Urinary bladder (tissue), 4 donors: ENCODE data around the gene PNMA5. TPM values are rescaled to one million over a fixed set of nuclear protein-coding genes. Genes with fewer than 3 reads are reported as not detected.
A peak's percentile ranks its signal among the peaks of the same experiment; 100 is the strongest.
"Not testable (repeated sequence)": the region's sequence is repeated elsewhere in the genome, so short reads cannot be mapped to it uniquely, and the experiment has no call there.

Source experiments
- DNase-seq: peaks from one replicate; pipeline ENCODE4 v3.0.0-alpha.2; 2015; ENCODE audit errors: extremely low spot score
- H3K27ac ChIP-seq: one replicate; pipeline ENCODE4 v1.5.1; 2013; ENCODE audit warnings: low read depth, mild to moderate bottlenecking, moderate library complexity
- H3K36me3 ChIP-seq: one replicate; pipeline ENCODE4 v1.6.1; 2013; ENCODE audit warnings: mild to moderate bottlenecking, moderate library complexity; ENCODE audit not compliant: insufficient read depth
- H3K4me1 ChIP-seq: one replicate; pipeline ENCODE4 v1.6.1; 2013; ENCODE audit warnings: mild to moderate bottlenecking, moderate library complexity; ENCODE audit not compliant: insufficient read depth
- H3K4me3 ChIP-seq: one replicate; pipeline ENCODE4 v1.5.1; 2013; ENCODE audit warnings: low read depth, low read length
- WGBS: extraction: QIAGEN DNeasy Blood & Tissue Kit; methylation state at CpG from one replicate; pipeline ENCODE4 v1.1.7; 2013; 5-methylcytosine and 5-hydroxymethylcytosine counted together
- polyA plus RNA-seq: library from polyadenylated mRNA; stranded (reverse); fragments of 200-250 nt; gene quantifications from one replicate; pipeline ENCODE4 v1.2.3, GENCODE V29; 2013
- total RNA-seq: library from RNA; depleted of rRNA; stranded (reverse); fragments of >200 nt; gene quantifications from one replicate; pipeline ENCODE4 v1.2.3, GENCODE V29; 2014
- donor health status: healthy with polysubstance abuse.
- donor health status: healthy.

The PNMA5 gene
- total and polyA plus RNA-seq, 2 donors: 0.04 TPM; not detected in 1

- no peak for DNase-seq
- WGBS: 39% methylated on average over 8 of the region's 8 CpGs
Measured at GRCh38 chrX:152989292-152989658, 4.6 kb downstream of the PNMA5 start.

GRCh38 chrX:152988536-152989291, 5.2 kb downstream of the PNMA5 start:
- H3K27ac ChIP-seq: no peak overlapping the region
- WGBS: 62% methylated on average over 9 of the region's 9 CpGs
- H3K36me3 ChIP-seq: no peaks in the 10 kb centered on the region
- no peak for DNase-seq
- no peak overlapping the region for H3K4me3 ChIP-seq
- H3K4me1 ChIP-seq: no peaks in the 10 kb centered on the region

More at GRCh38 chrX:152989292-152989658, 4.6 kb downstream of the PNMA5 start:
- Histone ChIP-seq H3K4me1 (no peaks in the 10 kb centered on the region), H3K27ac (no peak overlapping the region), H3K36me3 (no peaks in the 10 kb centered on the region), H3K4me3 (no peak overlapping the region)

DNA sequence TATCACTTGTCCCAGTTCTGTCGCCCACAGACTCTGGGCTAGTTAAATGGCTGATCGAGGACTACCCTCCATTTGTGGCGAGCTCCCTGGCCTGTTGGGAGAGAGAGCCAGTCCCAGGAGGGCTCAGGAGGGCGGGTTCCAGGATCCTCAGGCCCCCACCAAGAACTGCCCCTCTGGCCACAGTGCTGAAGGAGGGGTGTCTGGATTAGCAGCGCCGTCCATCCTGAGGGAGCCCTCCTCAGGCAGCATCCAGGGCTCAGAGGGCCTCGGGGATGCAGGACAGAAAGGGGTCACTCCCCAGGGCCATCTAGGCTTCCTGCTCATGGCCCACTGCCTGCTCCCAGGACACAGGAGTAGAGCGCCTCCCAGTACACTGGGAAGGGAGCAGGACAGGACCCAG, 6.1 kb downstream of the PNMA5 start:
- Histone ChIP-seq H3K4me1 (no peaks in the 10 kb centered on the region), H3K27ac (no peak overlapping the region), H3K36me3 (no peaks in the 10 kb centered on the region), H3K4me3 (no peak overlapping the region)
- no peak for DNase-seq
- WGBS: 96% methylated on average over 8 of the region's 8 CpGs

DNA sequence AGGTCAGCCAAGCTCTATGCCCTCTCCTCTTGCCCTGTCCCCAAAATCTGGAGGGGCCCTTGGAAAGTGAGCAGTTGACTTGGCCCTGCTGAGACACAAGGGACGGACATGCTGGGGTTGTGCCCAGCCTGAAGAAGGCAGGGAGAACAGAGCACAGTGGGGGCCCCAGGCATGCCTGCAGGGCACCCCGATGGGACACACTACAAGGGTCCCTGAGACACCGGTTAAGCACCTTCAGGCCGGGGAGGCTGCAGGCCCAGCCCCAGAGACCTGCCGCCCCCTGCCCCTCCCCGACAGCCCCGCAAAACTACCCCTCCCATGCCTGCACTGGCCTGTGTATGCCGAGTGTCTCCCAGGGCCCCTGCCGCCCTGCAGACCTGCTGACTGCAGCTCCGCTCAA, 6.8 kb downstream of the PNMA5 start:
- WGBS: 89% methylated on average over 3 of the region's 10 CpGs
- H3K36me3 ChIP-seq: not testable (repeated sequence)

GRCh38 chrX:152985383-152985782, 8.5 kb downstream of the PNMA5 start:
- not testable (repeated sequence) for H3K36me3 ChIP-seq, H3K27ac ChIP-seq, H3K4me1 ChIP-seq, H3K4me3 ChIP-seq, DNase-seq
- WGBS: no CpG with 5 or more reads among the region's 4 CpGs

More for the DNA sequence above, 6.8 kb downstream of the PNMA5 start:
- not testable (repeated sequence) for H3K4me1 ChIP-seq, H3K27ac ChIP-seq, H3K4me3 ChIP-seq, DNase-seq

- Histone ChIP-seq H3K4me3 (no peak overlapping the region), H3K27ac (no peak overlapping the region), H3K4me1 (no peaks in the 10 kb centered on the region), H3K36me3 (no peaks in the 10 kb centered on the region)
- WGBS: 91% methylated on average over 2 of the region's 2 CpGs
- no peak for DNase-seq
Measured at GRCh38 chrX:152968193-152968592, 25.7 kb downstream of the PNMA5 start.

GRCh38 chrX:152960115-152960514, 33.8 kb downstream of the PNMA5 start:
- H3K4me1 ChIP-seq: no peaks in the 10 kb centered on the region
- no peak overlapping the region for H3K4me3 ChIP-seq
- DNase-seq: no peak
- H3K36me3 ChIP-seq: no peaks in the 10 kb centered on the region
- 94% methylated on average over 1 of the region's 1 CpG for WGBS
- H3K27ac ChIP-seq: no peak overlapping the region

DNA sequence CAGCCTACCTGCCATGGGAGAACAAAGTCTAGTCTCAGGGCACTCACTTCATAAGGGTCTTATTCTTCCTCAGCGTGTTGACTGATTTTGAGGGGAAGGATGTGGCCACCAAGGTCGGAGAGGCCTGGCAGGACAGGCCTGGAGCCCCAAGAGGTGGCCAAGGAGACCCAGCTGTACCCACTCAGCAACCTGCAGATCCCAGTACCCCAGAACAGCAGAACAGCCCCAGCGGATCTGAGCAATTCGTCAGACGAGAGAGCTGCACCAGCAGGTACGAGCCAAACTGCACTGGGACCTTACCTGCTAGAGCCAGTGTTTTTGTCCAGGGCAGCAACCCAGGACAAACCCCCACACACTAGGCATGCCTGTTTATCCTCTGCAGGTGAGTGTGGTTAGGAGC, 34.3 kb downstream of the PNMA5 start:
- no peak for DNase-seq
- WGBS: 95% methylated on average over 6 of the region's 6 CpGs
- H3K4me1 ChIP-seq: no peaks in the 10 kb centered on the region
- no peaks in the 10 kb centered on the region for H3K36me3 ChIP-seq
- H3K4me3 ChIP-seq: no peak overlapping the region
- H3K27ac ChIP-seq: no peak overlapping the region

DNA sequence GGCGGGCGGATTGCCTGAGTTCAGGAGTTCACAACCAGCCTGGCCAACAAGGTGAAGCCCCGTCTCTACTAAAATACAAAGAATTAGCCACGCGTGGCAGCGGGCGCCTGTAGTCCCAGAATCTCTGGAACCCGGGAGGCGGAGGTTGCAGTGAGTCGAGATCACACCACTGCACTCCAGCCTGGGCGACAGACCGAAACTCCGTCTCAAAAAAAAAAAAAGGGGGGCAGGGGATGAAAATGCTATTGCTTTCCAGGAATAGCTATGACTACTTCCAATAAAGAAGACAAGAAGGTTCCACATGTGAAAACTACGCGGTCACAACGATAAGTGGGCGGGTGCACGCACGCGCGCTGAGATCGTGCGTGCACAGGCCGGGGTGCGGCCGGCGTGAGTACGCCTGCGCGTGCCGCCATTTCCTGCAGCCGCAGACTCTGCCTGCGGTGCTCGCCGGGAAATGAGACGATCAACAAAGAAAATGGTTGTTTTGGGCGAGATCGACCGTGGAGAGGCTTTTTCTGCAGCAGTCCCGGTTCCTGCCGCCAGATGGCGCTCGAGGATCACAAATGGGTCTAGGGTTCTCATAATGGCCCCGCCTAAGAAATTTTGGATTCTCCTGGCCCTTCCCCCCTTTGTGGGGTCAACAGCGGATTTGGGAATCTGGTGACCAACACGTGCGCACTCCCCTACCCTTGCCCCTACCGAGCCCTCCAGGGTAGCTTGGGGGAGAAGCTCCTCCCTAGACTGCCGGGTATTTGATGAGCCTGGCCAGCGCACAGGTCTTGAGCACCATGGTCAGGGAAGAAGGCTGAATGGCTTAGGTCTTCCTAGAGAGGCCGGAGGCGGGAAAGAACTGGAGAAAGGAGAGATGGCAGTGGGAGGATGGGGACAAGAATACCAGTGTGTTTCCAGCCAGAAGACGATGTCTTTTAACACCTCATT, 35.1 kb downstream of the PNMA5 start:
- Histone ChIP-seq H3K4me3 (no peak overlapping the region), H3K36me3 (no peaks in the 10 kb centered on the region), H3K27ac (peak overlapping the region; percentile 59), H3K4me1 (no peaks in the 10 kb centered on the region)
- WGBS: 22% methylated on average over 53 of the region's 53 CpGs
- DNase-seq: peak; percentile 70

DNA sequence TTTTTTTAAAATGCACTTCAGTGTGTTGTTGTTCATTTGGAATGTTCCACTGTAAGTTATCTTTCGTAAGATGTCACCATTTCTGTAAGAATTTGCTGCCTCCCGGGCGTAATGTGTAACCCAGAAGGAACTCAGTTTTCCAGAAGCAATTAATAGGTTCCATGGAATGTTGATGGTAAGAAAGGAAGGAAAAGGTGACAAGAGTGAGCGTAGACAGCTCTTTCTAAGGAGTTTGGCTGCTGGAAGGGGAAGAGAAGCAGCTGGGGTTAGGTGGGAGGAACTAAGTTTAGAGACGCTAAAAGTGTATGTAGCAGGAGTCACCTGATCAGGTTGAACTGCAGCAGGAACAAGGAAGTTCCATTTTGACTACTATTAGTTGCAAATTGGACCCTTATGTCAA, 35.9 kb downstream of the PNMA5 start:
- no peak overlapping the region for H3K4me3 ChIP-seq
- H3K36me3 ChIP-seq: peaks cover 2% of the 10 kb centered on the region
- H3K4me1 ChIP-seq: no peaks in the 10 kb centered on the region
- DNase-seq: no peak
- 92% methylated on average over 5 of the region's 5 CpGs for WGBS
- no peak overlapping the region for H3K27ac ChIP-seq

DNA sequence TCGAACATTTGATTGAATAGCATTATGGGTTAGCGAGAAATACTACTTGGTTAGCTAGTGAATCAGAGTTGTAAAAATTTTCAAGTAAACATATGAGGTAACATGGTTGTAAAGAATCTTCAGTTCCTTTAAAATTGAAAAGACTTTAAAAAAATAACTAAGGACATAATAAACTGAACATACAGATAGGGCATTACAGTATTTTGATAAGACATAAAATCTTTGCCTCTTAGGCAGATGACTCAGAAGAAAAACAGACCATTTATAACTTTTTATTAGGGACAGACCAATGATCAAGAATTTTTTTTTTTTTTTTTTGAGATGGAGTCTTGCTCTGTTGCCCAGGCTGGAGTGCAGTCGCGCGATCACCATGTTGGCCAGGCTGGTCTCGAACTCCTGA, 43.1 kb downstream of the PNMA5 start:
- H3K27ac ChIP-seq: no peak overlapping the region
- H3K4me3 ChIP-seq: no peak overlapping the region
- H3K4me1 ChIP-seq: no peaks in the 10 kb centered on the region
- peaks cover 2% of the 10 kb centered on the region for H3K36me3 ChIP-seq
- WGBS: 92% methylated on average over 6 of the region's 6 CpGs
- DNase-seq: no peak

DNA sequence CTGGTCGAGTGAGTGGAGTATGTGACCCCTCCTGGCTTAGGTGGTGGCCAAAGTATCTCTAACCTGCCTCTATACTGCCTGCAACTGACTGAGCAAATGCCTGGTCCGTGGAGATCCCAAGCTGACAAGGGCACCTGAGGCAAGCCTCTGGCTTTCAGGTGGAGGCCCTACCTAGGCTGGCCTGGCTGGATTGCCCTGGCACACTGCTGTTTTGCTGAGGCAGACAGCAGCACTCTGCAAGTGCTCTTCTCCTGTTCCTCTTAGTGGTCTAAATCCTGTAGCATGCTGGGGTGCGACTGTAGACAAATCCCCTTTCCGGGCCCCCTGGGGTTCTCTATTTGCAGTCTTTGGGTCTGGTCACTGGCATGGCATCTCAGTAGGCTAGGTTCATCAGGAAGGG, 44.8 kb downstream of the PNMA5 start:
- Histone ChIP-seq H3K36me3 (peaks cover 2% of the 10 kb centered on the region), H3K27ac (no peak overlapping the region), H3K4me3 (no peak overlapping the region), H3K4me1 (no peaks in the 10 kb centered on the region)
- 70% methylated on average over 4 of the region's 4 CpGs for WGBS
- DNase-seq: no peak

GRCh38 chrX:152946681-152947080, 47.2 kb downstream of the PNMA5 start:
- H3K36me3 ChIP-seq: no peaks in the 10 kb centered on the region
- no peak overlapping the region for H3K27ac ChIP-seq
- WGBS: 92% methylated on average over 6 of the region's 6 CpGs
- no peak overlapping the region for H3K4me3 ChIP-seq
- no peaks in the 10 kb centered on the region for H3K4me1 ChIP-seq
- no peak for DNase-seq
